GM04503 (cell line): Measurements from ENCODE around the gene BRCA1.
A peak's percentile ranks its signal among the peaks of the same experiment; 100 is the strongest.
"Not testable (repeated sequence)": the region's sequence is repeated elsewhere in the genome, so short reads cannot be mapped to it uniquely, and the experiment has no call there.

Source experiments
- DNase-seq: peaks from one replicate; pipeline ENCODE4 v3.0.0-alpha.2; 2012; ENCODE audit warnings: low read depth

Gene BRCA1

GRCh38 chr17:43125133-43125966, at the start of gene BRCA1:
Gene BRCA1, minus strand, starts transcription at chr17:43125364. Its CDS starts 1,268 bp downstream, at chr17:43124096.
- peak; percentile 96 for DNase-seq

DNA sequence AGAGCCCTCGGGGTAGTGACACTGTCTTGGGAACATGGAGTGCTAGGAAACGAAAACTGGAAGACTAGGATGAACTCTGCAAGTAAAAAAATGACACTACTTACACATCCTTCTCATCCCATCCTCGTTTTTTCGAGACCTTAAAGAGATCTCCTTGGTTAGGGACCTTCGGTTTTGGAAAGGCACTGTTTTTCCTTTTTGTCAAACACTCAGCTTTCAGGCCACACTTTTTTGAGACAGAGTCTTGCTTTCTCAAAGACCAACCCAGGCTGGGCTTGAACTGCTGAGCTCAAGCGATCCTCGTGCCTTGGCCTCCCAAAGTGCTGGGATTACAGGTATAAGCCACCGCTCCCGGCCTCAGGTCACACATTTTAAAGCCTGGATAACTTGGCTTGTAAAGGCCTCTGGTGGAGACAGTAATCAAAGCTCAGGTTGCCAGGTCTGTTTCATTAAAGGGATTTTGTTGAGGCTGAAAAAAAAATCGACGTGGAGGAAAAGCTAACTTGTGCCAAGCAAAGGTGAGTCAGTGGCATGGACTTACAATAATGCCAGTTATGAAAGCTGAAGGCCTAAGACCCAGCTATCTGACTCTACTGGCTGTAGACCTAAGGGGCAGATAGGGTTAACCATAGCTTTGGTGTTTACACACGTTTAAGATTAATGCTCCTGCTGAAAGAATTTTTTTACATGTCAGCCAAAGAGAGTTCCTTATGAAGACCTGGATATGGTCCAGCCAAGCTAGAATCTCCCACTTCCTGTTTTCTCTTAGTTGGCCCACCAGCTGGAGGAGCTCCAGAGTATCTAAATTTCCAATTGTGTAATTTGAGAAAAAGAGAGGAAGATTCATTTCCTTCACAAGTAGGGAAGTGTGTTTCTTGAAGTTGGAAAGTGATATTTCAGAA, 46.7 kb upstream of the BRCA1 start:
- DNase-seq = peak; percentile 90

DNA sequence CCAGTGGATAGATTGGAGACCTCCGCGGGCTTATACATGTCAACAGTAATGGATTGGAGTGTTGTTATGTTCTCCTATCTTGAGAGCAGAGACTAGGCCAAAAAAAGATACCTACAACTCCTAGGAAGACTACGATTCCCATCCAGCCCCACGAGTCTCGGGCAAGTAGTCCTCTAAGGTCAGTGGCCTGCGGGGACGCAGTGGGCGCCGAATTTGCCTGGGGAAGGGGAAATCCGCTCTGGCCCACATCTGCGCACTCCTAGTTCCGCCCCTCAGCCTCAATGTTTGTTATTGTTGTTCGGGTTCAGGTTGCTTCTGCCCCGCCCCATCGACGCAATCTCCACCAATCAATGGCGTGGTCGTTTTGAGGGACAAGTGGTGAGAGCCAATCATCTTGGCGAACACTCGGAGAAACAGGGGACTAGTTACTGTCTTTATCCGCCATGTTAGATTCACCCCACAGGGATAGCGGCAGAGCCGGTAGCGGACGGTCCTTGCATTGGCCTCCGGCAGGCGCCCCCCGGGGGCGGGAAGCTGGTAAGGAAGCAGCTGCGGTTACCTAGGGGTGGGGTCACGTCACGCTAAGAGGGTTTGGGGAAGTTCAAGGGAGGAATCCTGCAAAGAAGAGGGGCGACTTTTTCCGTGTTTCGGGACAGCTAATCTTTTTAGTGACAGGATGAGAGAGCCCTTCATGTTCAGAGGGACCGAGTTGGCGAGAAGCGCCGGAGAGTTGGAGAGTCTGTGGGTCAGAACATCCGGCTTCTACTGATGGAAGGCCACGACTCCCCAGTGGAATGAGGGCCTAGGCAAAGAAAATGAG, 45.8 kb upstream of the BRCA1 start, which contains the start of gene NBR1:
TSS of gene NBR1 (plus strand) at position 449 of the 820 bp plus-strand sequence. CDS start 4,586 bp downstream, outside the sequence.
- DNase-seq = peak; percentile 91

DNA sequence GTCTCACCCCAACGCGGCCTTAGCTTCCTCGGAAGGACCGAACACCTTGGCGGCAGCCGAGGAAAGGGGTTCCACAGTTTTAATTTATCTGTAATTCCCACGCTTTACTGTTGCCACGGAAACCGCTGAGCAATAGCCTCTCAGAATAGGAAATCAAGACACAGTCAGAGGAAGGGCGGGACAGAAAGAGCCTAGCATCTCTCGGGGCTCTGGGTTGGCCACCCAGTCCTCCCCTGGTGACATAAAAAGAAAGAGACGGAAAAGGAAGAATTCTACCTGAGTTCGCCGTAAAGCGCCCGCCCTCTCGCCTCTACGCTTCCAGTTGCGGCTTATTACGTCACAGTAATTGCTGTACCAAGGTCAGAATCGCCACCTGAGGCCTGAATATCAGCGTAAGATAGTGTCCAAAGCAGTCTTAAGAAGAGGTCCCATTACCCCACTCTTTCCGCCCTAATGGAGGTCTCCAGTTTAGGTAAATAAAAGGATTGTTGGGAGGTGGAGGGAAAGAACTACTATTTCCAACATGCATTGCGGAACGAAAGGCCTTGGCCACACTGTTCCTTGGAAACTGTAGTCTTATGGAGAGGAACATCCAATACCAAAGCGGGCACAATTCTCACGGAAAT, 45.1 kb upstream of the BRCA1 start:
- peak; percentile 86 for DNase-seq

GRCh38 chr17:43169561-43170139, 44.5 kb upstream of the BRCA1 start:
- no peak for DNase-seq

GRCh38 chr17:43165971-43166370, 40.8 kb upstream of the BRCA1 start:
- DNase-seq = not testable (repeated sequence)

- not testable (repeated sequence) for DNase-seq
These were observed 34.8 kb upstream of the BRCA1 start for GRCh38 chr17:43159957-43160356.

GRCh38 chr17:43159232-43159631, 34.1 kb upstream of the BRCA1 start:
- DNase-seq = not testable (repeated sequence)

- DNase-seq = no peak
These were observed 30.5 kb upstream of the BRCA1 start for GRCh38 chr17:43155666-43156065.

DNA sequence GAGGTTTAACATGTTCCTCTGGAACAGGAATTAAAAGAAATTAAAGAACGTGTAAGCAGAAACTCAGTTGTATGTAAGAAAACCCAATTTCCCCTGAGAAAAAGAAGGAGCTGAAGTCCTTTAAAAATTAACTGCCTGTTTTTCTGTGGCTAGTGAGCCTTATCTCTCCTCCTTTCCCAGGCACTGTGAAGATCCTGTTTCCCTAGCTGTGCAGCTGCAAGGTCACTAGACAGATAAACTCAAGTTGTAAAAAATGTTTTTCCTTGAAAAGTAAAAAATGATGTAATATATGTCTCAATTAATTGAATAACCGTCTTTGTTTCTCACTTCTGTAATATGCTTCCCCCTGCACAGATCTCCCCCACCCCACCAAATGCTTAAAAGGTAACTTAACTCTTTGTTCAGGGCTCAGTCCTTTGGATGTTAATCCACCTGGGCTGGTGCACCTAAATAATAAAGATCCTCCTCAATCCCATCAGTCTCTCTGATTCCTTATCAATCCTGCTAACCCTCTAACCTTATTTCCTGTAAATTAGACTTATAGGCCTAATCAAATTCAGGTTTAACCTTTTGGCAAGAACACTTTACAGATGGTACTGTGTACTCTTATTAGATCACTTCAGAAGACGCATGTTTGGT, 28.2 kb upstream of the BRCA1 start:
- DNase-seq = not testable (repeated sequence)

DNA sequence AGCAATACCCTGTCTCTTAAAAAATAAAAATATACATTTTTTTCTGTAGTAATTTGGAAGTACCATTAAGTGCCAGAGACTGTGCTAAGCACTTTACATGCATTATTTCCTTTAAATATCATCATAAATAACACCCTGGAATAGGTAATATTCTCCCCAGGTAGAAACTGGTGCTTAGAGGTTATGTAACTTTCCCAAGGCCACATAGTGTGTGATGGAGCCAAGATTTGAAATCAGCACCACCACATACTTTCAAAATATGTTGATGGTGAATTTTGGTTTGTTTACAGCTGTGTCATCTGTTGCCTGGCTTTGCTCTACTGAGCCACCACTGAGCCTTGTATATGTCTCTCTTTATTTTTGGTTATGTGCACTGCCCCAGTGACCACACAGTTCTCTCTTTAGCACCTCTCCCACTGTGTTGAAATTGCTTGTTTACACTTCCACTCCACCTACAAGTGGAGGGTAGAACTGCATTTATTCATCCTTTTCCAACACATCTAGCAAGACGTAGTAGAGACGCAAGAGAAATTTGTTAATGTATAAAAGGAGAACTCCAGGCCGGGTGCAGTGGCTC, 26.8 kb upstream of the BRCA1 start:
- DNase-seq = no peak

DNA sequence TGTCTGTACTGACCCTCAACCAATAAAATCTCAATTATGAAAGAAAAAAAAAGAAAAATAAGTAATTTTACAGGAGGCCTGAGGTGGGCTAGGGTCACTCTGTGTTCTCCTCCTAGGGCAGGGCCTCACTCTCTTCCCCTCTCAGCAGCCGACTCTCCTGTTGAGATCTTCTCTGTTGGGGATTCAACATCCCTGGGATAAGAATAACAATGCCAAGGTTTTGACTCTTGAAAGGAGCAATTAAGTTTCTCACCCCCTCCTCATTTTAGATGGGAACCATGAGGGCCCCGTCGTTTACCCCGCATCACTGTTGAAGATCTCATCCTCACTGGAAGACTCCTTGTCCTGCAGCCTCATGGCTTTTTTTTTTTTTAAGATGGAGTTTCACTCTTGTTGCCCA, 21.5 kb upstream of the BRCA1 start:
- no peak for DNase-seq

- no peak for DNase-seq
These were observed 18.0 kb upstream of the BRCA1 start for GRCh38 chr17:43143201-43143600.

DNA sequence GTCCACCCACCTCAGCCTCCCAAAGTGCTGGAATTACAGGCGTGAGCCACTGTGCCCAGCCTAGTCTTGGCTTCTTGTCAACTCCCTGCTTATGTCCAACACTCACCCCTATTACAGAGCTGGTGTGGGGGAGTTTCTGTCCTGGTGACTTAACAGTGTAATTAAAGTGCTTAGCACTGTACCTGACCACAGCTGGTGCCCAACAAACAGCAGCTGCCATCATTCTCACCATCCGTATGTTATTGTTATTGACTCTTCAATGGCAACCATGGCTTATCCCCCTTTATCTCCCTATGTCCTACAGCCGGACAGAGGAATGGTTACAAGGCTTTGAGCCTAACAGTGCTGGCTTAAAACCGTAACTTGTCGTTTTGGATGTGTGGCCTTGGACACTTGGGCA, 17.0 kb upstream of the BRCA1 start:
- no peak for DNase-seq

- DNase-seq = no peak
These were observed 15.5 kb upstream of the BRCA1 start for GRCh38 chr17:43140396-43141332.

DNA sequence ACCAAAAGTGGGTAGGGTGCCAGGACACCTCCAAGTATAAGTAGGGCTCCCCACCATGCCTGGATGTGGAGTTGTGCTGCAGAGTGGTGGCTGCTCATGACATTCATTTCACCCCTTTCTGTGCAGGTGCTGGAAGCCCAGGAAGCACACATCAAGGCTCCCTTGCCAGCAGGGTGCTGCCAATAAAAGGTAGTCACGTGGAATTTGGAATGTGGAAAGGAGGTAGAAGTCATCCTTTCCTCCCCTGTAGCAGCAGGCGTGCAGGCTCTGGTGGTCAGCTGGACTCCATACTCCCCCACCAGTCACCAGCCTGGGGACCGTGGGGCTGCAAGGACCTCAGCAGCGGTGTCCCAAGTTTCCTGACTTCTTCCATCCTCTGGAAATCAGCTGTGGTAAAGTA, 13.4 kb upstream of the BRCA1 start:
- DNase-seq = not testable (repeated sequence)

DNA sequence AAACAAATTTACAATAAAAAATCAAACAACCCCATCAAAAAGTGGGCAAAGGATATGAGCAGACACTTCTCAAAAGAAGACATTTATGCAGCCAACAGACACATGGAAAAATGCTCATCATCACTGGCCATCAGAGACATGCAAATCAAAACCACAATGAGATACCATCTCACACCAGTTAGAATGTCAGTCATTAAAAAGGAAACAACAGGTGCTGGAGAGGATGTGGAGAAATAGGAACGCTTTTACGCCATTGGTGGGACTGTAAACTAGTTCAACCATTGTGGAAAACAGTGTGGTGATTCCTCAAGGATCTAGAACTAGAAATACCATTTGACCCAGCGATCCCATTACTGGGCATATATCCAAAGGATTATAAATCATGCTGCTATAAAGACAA, 11.4 kb upstream of the BRCA1 start:
- not testable (repeated sequence) for DNase-seq

DNA sequence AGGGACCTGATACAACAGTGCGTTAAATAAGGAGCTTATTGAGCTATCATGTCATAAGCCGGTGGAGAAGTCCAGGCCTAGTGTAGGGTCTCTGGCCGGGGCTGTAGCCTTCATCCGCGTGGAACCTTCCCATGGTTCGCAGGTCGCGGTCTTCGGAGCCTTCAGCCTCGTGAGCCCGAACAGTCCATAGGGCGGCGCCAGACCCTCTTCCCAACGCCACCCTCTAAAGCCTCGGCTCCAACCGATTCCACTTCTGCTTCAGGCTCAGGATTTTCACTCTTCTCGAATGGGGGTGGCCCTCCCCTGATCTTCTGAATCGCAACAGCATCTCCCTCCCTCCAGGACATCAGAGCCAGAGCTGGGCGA, 10.3 kb upstream of the BRCA1 start:
- DNase-seq = no peak
